ENCODE measurements around the gene DGKG.

DGKG gene

GRCh38 chr3:186128158-186128557, 233.9 kb downstream of the DGKG start:
- DNase-seq = no peak

- DNase-seq = no peak
These were observed 234.6 kb downstream of the DGKG start for GRCh38 chr3:186127463-186127862.

GRCh38 chr3:186125118-186125517, 236.9 kb downstream of the DGKG start:
- no peak for DNase-seq

- no peak for DNase-seq
These were observed 237.4 kb downstream of the DGKG start for GRCh38 chr3:186124592-186124991.

- DNase-seq = no peak
These were observed 239.0 kb downstream of the DGKG start for GRCh38 chr3:186123012-186123411.

- no peak for DNase-seq
These were observed 240.1 kb downstream of the DGKG start for GRCh38 chr3:186121968-186122367.

GRCh38 chr3:186121278-186121677, 240.8 kb downstream of the DGKG start:
- no peak for DNase-seq

- no peak for DNase-seq
These were observed 242.5 kb downstream of the DGKG start for GRCh38 chr3:186119499-186119898.

GRCh38 chr3:186118692-186119091, 243.3 kb downstream of the DGKG start:
- no peak for DNase-seq

GRCh38 chr3:186117521-186118134, 244.4 kb downstream of the DGKG start:
- DNase-seq = no peak

GRCh38 chr3:186115239-186115996, 246.6 kb downstream of the DGKG start:
- no peak for DNase-seq

- DNase-seq = no peak
These were observed 250.8 kb downstream of the DGKG start for GRCh38 chr3:186110975-186111974.

GRCh38 chr3:186109897-186110803, 251.9 kb downstream of the DGKG start:
- no peak for DNase-seq

GRCh38 chr3:186108941-186109865, 252.8 kb downstream of the DGKG start, which contains the start of gene ETV5:
Gene ETV5 (minus strand): TSS chr3:186109089. CDS start chr3:186105868, 3,221 bp downstream.
- peak; percentile 97 for DNase-seq

GRCh38 chr3:186108106-186108940, 253.7 kb downstream of the DGKG start:
- no peak for DNase-seq

- DNase-seq = no peak
These were observed 254.6 kb downstream of the DGKG start for GRCh38 chr3:186107215-186108105.

- DNase-seq = no peak
These were observed 256.5 kb downstream of the DGKG start for GRCh38 chr3:186105543-186105942.

GRCh38 chr3:186102687-186103086, 259.3 kb downstream of the DGKG start:
- DNase-seq = no peak

GRCh38 chr3:186100398-186100797, 261.6 kb downstream of the DGKG start:
- no peak for DNase-seq

All from NCI-H2081 treated with DMSO at 0.1 percent for 48 hours (cell line).